ENCODE measurements around the gene RAB6D. TPM values are rescaled to one million over a fixed set of nuclear protein-coding genes. Genes with fewer than 3 reads are reported as not detected.
"Not testable (repeated sequence)": the region's sequence is repeated elsewhere in the genome, so short reads cannot be mapped to it uniquely, and the experiment has no call there.

RAB6D gene
- total RNA-seq, 4 donors from 2014 or later, result 0.14 to 0.15 TPM; not detected in 2

GRCh38 chr2:131404753-131405152 is 40.8 kb upstream of the RAB6D start:
- TF ChIP-seq POLR2A (IDR thresholded peaks at IDR 0.05) (no peak), CTCF (IDR thresholded peaks at IDR 0.05) (no peak)
- no peaks in the 10 kb centered on the region for H3K36me3 ChIP-seq
- DNase-seq, result no peak
- no peak overlapping the region for H3K27ac ChIP-seq
- H3K4me3 ChIP-seq, result no peak overlapping the region
- H3K4me1 ChIP-seq, result no peaks in the 10 kb centered on the region
- no peaks in the 10 kb centered on the region for H3K27me3 ChIP-seq
- no peaks in the 10 kb centered on the region for H3K9me3 ChIP-seq
- intact Hi-C loops (cut with DNase I; ENCODE audit: low total_unique reads), result no loop called here

GRCh38 chr2:131402320-131403039 is 38.5 kb upstream of the RAB6D start:
- H3K27ac ChIP-seq, result no peak overlapping the region
- H3K36me3 ChIP-seq, result no peaks in the 10 kb centered on the region
- intact Hi-C loops (cut with DNase I; ENCODE audit: low total_unique reads), result no loop called here
- H3K4me3 ChIP-seq, result no peak overlapping the region
- no peak for TF ChIP-seq POLR2A (IDR thresholded peaks at IDR 0.05)
- no peak for TF ChIP-seq CTCF (IDR thresholded peaks at IDR 0.05)
- no peak for DNase-seq
- no peaks in the 10 kb centered on the region for H3K4me1 ChIP-seq
- peaks cover 0 to 1% of the 10 kb centered on the region in 2 donors for H3K27me3 ChIP-seq
- no peaks in the 10 kb centered on the region for H3K9me3 ChIP-seq

- no peak overlapping the region for H3K27ac ChIP-seq
- H3K4me1 ChIP-seq, result no peaks in the 10 kb centered on the region
- intact Hi-C loops (cut with DNase I; ENCODE audit: low total_unique reads), result no loop called here
- no peak for DNase-seq
- no peaks in the 10 kb centered on the region for H3K36me3 ChIP-seq
- no peaks in the 10 kb centered on the region for H3K9me3 ChIP-seq
- H3K27me3 ChIP-seq, result peaks cover 0 to 3% of the 10 kb centered on the region in 2 donors
- H3K4me3 ChIP-seq, result no peak overlapping the region
- no peak for TF ChIP-seq POLR2A (IDR thresholded peaks at IDR 0.05)
- no peak for TF ChIP-seq CTCF (IDR thresholded peaks at IDR 0.05)
These were observed 36.9 kb upstream of the RAB6D start for GRCh38 chr2:131400849-131401248.

GRCh38 chr2:131400441-131400840 is 36.5 kb upstream of the RAB6D start:
- H3K27ac ChIP-seq; H3K36me3 ChIP-seq; H3K9me3 ChIP-seq; H3K4me1 ChIP-seq; intact Hi-C loops (cut with DNase I; ENCODE audit: low total_unique reads); H3K27me3 ChIP-seq; H3K4me3 ChIP-seq; DNase-seq: not testable (repeated sequence)

GRCh38 chr2:131396209-131396608 is 32.2 kb upstream of the RAB6D start:
- DNase-seq; intact Hi-C loops (cut with DNase I; ENCODE audit: low total_unique reads): not testable (repeated sequence)

GRCh38 chr2:131395024-131395645 is 31.2 kb upstream of the RAB6D start:
- H3K4me1 ChIP-seq; H3K27ac ChIP-seq; H3K27me3 ChIP-seq; H3K9me3 ChIP-seq; H3K4me3 ChIP-seq; H3K36me3 ChIP-seq; intact Hi-C loops (cut with DNase I; ENCODE audit: low total_unique reads); DNase-seq: not testable (repeated sequence)

More at GRCh38 chr2:131396209-131396608, 32.2 kb upstream of the RAB6D start:
- not testable (repeated sequence) for H3K9me3 ChIP-seq, H3K36me3 ChIP-seq, H3K27me3 ChIP-seq, H3K27ac ChIP-seq, H3K4me3 ChIP-seq, H3K4me1 ChIP-seq

All from uterus (tissue), 4 donors.